WERI-Rb-1 (cell line): ENCODE data around the gene SELENON.

Source experiments
- DNase-seq: peaks from one replicate; pipeline ENCODE4 v3.0.0-alpha.2; 2020
- H3K27ac ChIP-seq: fragments of 250-450 bp; sonication (Bioruptor Pico); 2 replicates; pipeline ENCODE4 v1.5.1; 2020; ENCODE audit warnings: mild to moderate bottlenecking, moderate library complexity
- H3K27me3 ChIP-seq: fragments of 250-450 bp; sonication (Bioruptor Pico); 2 replicates; pipeline ENCODE4 v1.5.1; 2021; ENCODE audit warnings: mild to moderate bottlenecking, low read depth, moderate library complexity; ENCODE audit not compliant: insufficient read depth, severe bottlenecking
- H3K36me3 ChIP-seq: fragments of 250-450 bp; sonication (Bioruptor Pico); 2 replicates; pipeline ENCODE4 v1.5.1; 2020; ENCODE audit warnings: mild to moderate bottlenecking, moderate library complexity
- H3K4me3 ChIP-seq: 2 replicates; pipeline ENCODE4 v1.5.1; 2011; ENCODE audit warnings: low read depth, mild to moderate bottlenecking, control low read depth, low read length
- H3K9me3 ChIP-seq: fragments of 250-450 bp; sonication (Bioruptor Pico); 2 replicates; pipeline ENCODE4 v1.5.1; 2021; ENCODE audit warnings: mild to moderate bottlenecking, moderate library complexity; ENCODE audit not compliant: severe bottlenecking
- CTCF ChIP-seq: IDR thresholded peaks from 2 replicates; pipeline ENCODE4 v1.5.1; 2011; ENCODE audit warnings: low read depth, mild to moderate bottlenecking, control low read depth, inconsistent platforms, low read length

SELENON gene

DNA sequence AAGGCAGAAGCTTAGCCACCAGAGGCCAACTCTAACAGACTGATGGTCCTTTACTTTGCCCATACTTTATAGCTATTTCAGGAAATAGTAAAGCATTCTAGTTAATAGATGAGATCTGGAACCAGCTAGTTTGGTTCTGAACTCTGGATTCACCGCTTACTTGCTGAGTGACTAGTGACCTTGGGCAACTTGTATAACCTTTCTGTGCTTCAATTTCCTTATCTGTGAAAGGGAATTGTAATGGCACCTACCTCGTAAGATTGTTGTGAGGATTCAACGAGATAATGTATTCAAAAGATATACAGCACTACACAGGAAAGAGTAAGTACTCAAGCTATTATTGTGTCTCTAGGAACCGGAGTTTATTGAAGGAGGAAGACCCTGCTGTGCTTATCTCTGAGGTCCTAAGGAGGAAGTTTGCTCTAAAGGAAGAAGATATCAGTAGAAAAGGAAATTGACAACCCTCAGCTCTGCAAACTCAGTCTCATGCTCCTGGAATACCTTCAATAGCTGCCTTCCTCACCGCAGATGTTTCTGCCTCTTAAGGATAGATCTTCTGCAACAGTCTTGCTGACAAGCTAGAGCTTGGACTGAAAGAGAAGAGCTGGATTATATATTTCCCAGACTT is 31.7 kb downstream of the SELENON start:
- Histone ChIP-seq H3K36me3 (peaks cover 96% of the 10 kb centered on the region), H3K27me3 (no peaks in the 10 kb centered on the region), H3K4me3 (no peak overlapping the region), H3K9me3 (no peaks in the 10 kb centered on the region), H3K27ac (no peak overlapping the region)
- DNase-seq: no peak
- no peak for TF ChIP-seq CTCF

GRCh38 chr1:25832336-25833037 is 32.5 kb downstream of the SELENON start:
- DNase-seq: no peak
- no peak for TF ChIP-seq CTCF
- no peak overlapping the region for H3K27ac ChIP-seq
- no peaks in the 10 kb centered on the region for H3K27me3 ChIP-seq
- H3K36me3 ChIP-seq: peaks cover 93% of the 10 kb centered on the region
- H3K9me3 ChIP-seq: no peaks in the 10 kb centered on the region
- H3K4me3 ChIP-seq: no peak overlapping the region

- Histone ChIP-seq H3K27ac (no peak overlapping the region), H3K27me3 (no peaks in the 10 kb centered on the region), H3K36me3 (peaks cover 87% of the 10 kb centered on the region), H3K4me3 (no peak overlapping the region), H3K9me3 (no peaks in the 10 kb centered on the region)
- no peak for TF ChIP-seq CTCF
- DNase-seq: no peak
Measured at GRCh38 chr1:25833158-25833557, 33.2 kb downstream of the SELENON start.

GRCh38 chr1:25834894-25835293 is 34.9 kb downstream of the SELENON start:
- no peak overlapping the region for H3K4me3 ChIP-seq
- DNase-seq: no peak
- H3K27ac ChIP-seq: no peak overlapping the region
- H3K27me3 ChIP-seq: no peaks in the 10 kb centered on the region
- no peaks in the 10 kb centered on the region for H3K9me3 ChIP-seq
- TF ChIP-seq CTCF: no peak
- H3K36me3 ChIP-seq: peaks cover 69% of the 10 kb centered on the region

GRCh38 chr1:25836695-25837094 is 36.7 kb downstream of the SELENON start:
- Histone ChIP-seq H3K27me3 (no peaks in the 10 kb centered on the region), H3K27ac (no peak overlapping the region), H3K36me3 (peaks cover 51% of the 10 kb centered on the region), H3K4me3 (no peak overlapping the region), H3K9me3 (no peaks in the 10 kb centered on the region)
- no peak for DNase-seq
- no peak for TF ChIP-seq CTCF
